GM18868 (cell line): Measurements from ENCODE around the gene ZNF718.
"Not testable (repeated sequence)": the region's sequence is repeated elsewhere in the genome, so short reads cannot be mapped to it uniquely, and the experiment has no call there.

Experiments used
- ATAC-seq: cut with Tn5 transposase; IDR thresholded peaks from one replicate; pipeline ENCODE4 v1.9.1; 2021; ENCODE audit warnings: mild to moderate bottlenecking, moderate library complexity; ENCODE audit not compliant: unreplicated experiment

The ZNF718 gene

GRCh38 chr4:147233-147632 is 22.9 kb downstream of the ZNF718 start:
- no peak for ATAC-seq

GRCh38 chr4:161496-162284 is 37.4 kb downstream of the ZNF718 start:
- ATAC-seq = no peak

- ATAC-seq = not testable (repeated sequence)
Observed at GRCh38 chr4:169640-170039, 45.3 kb downstream of the ZNF718 start.

- not testable (repeated sequence) for ATAC-seq
Observed at GRCh38 chr4:171318-171717, 47.0 kb downstream of the ZNF718 start.

- no peak for ATAC-seq
Observed at GRCh38 chr4:173666-174314, 49.5 kb downstream of the ZNF718 start.

GRCh38 chr4:175986-176385 is 51.7 kb downstream of the ZNF718 start:
- ATAC-seq = no peak

GRCh38 chr4:176995-177394 is 52.7 kb downstream of the ZNF718 start:
- no peak for ATAC-seq

GRCh38 chr4:182225-182624 is 57.9 kb downstream of the ZNF718 start:
- ATAC-seq = not testable (repeated sequence)

GRCh38 chr4:188091-188490 is 63.8 kb downstream of the ZNF718 start:
- no peak for ATAC-seq

- not testable (repeated sequence) for ATAC-seq
Observed at GRCh38 chr4:195159-195558, 70.9 kb downstream of the ZNF718 start.

GRCh38 chr4:200936-201335 is 76.6 kb downstream of the ZNF718 start:
- ATAC-seq = no peak

GRCh38 chr4:202822-203221 is 78.5 kb downstream of the ZNF718 start:
- ATAC-seq = not testable (repeated sequence)

GRCh38 chr4:205097-205756 is 80.9 kb downstream of the ZNF718 start:
- ATAC-seq = no peak

GRCh38 chr4:206054-206453 is 81.8 kb downstream of the ZNF718 start:
- ATAC-seq = no peak

GRCh38 chr4:208416-209096 is 84.3 kb downstream of the ZNF718 start:
- not testable (repeated sequence) for ATAC-seq

- no peak for ATAC-seq
Observed at GRCh38 chr4:211033-211511, 86.8 kb downstream of the ZNF718 start.

- ATAC-seq = no peak
Observed at GRCh38 chr4:212438-213188, 88.3 kb downstream of the ZNF718 start.

- not testable (repeated sequence) for ATAC-seq
Observed at GRCh38 chr4:213189-213535, 88.9 kb downstream of the ZNF718 start.
